ENCODE results near the gene MAK. TPM values are rescaled to one million over a fixed set of nuclear protein-coding genes. Genes with fewer than 3 reads are reported as not detected.
"Not testable (repeated sequence)": the region's sequence is repeated elsewhere in the genome, so short reads cannot be mapped to it uniquely, and the experiment has no call there.

The MAK gene
- total RNA-seq, 4 donors from 2014 or later, result 0.04 to 0.19 TPM; not detected in 2

- Histone ChIP-seq H3K4me3 (no peak overlapping the region), H3K36me3 (peaks cover 0 to 15% (median 0%) of the 10 kb centered on the region in 3 donors), H3K27me3 (no peaks in the 10 kb centered on the region), H3K4me1 (peaks cover 5 to 9% (median 6%) of the 10 kb centered on the region in 3 donors), H3K9me3 (no peaks in the 10 kb centered on the region), H3K27ac (no peak overlapping the region)
- 89 to 95% methylated on average over 8 to 10 of the region's 12 CpGs for WGBS, 2 donors
- intact Hi-C loops (cut with DNase I), result no loop called here
- no peak for DNase-seq
- no peak for TF ChIP-seq CTCF (IDR thresholded peaks at IDR 0.05)
- no peak for TF ChIP-seq POLR2A (IDR thresholded peaks at IDR 0.05)
These were observed 96.1 kb downstream of the MAK start for GRCh38 chr6:10742251-10742650.

GRCh38 chr6:10741643-10742042, 96.7 kb downstream of the MAK start:
- H3K36me3 ChIP-seq, result peaks cover 0 to 15% (median 0%) of the 10 kb centered on the region in 3 donors
- H3K4me1 ChIP-seq; DNase-seq; H3K4me3 ChIP-seq; H3K9me3 ChIP-seq; H3K27ac ChIP-seq; intact Hi-C loops (cut with DNase I); H3K27me3 ChIP-seq: not testable (repeated sequence)
- WGBS, 2 donors, result 70 to 96% methylated on average over 3 to 4 of the region's 4 CpGs

GRCh38 chr6:10740061-10740460, 98.3 kb downstream of the MAK start:
- Histone ChIP-seq H3K36me3 (peaks cover 0 to 15% (median 0%) of the 10 kb centered on the region in 3 donors), H3K4me1 (no peaks in the 10 kb centered on the region), H3K4me3 (no peak overlapping the region), H3K27me3 (no peaks in the 10 kb centered on the region), H3K9me3 (no peaks in the 10 kb centered on the region), H3K27ac (no peak overlapping the region)
- TF ChIP-seq POLR2A (IDR thresholded peaks at IDR 0.05), result no peak
- no peak for TF ChIP-seq CTCF (IDR thresholded peaks at IDR 0.05)
- intact Hi-C loops (cut with DNase I), result no loop called here
- no peak for DNase-seq

GRCh38 chr6:10736731-10737130, 101.6 kb downstream of the MAK start:
- intact Hi-C loops (cut with DNase I), result no loop called here
- no peak overlapping the region for H3K27ac ChIP-seq
- no peak overlapping the region for H3K4me3 ChIP-seq
- TF ChIP-seq POLR2A (IDR thresholded peaks at IDR 0.05) (no peak), CTCF (IDR thresholded peaks at IDR 0.05) (no peak)
- DNase-seq, result no peak
- H3K9me3 ChIP-seq, result no peaks in the 10 kb centered on the region
- no peaks in the 10 kb centered on the region for H3K27me3 ChIP-seq
- H3K4me1 ChIP-seq, result peaks cover 0 to 7% (median 0%) of the 10 kb centered on the region in 3 donors
- peaks cover 5 to 25% (median 7%) of the 10 kb centered on the region in 3 donors for H3K36me3 ChIP-seq
- 64 to 80% methylated on average over 2 of the region's 2 CpGs for WGBS, 2 donors

GRCh38 chr6:10733863-10734262, 104.5 kb downstream of the MAK start:
- Histone ChIP-seq H3K4me3 (no peak overlapping the region), H3K9me3 (no peaks in the 10 kb centered on the region), H3K27ac (no peak overlapping the region), H3K36me3 (peaks cover 5 to 50% (median 7%) of the 10 kb centered on the region in 3 donors), H3K27me3 (no peaks in the 10 kb centered on the region), H3K4me1 (peaks cover 0 to 7% (median 0%) of the 10 kb centered on the region in 3 donors)
- DNase-seq, result no peak
- TF ChIP-seq CTCF (IDR thresholded peaks at IDR 0.05) (no peak), POLR2A (IDR thresholded peaks at IDR 0.05) (no peak)
- intact Hi-C loops (cut with DNase I), result no loop called here
- WGBS, 2 donors, result 94 to 98% methylated on average over 3 of the region's 3 CpGs

- DNase-seq, result no peak
- WGBS, 2 donors, result 89 to 90% methylated on average over 16 to 17 of the region's 17 CpGs
- H3K4me1 ChIP-seq, result peaks cover 0 to 7% (median 0%) of the 10 kb centered on the region in 3 donors
- H3K9me3 ChIP-seq, result no peaks in the 10 kb centered on the region
- H3K27ac ChIP-seq, result no peak overlapping the region
- H3K27me3 ChIP-seq, result no peaks in the 10 kb centered on the region
- intact Hi-C loops (cut with DNase I), result no loop called here
- peaks cover 5 to 57% (median 7%) of the 10 kb centered on the region in 3 donors for H3K36me3 ChIP-seq
- TF ChIP-seq CTCF (IDR thresholded peaks at IDR 0.05) (no peak), POLR2A (IDR thresholded peaks at IDR 0.05) (no peak)
- no peak overlapping the region for H3K4me3 ChIP-seq
These were observed 105.1 kb downstream of the MAK start for GRCh38 chr6:10733151-10733715.

Measured in esophagus squamous epithelium (tissue), 5 donors.